ENCODE measurements around the gene LYPLAL1.

GRCh38 chr1:219226196-219226595 is 52.5 kb downstream of the LYPLAL1 start:
- TF ChIP-seq, protein P1, sequence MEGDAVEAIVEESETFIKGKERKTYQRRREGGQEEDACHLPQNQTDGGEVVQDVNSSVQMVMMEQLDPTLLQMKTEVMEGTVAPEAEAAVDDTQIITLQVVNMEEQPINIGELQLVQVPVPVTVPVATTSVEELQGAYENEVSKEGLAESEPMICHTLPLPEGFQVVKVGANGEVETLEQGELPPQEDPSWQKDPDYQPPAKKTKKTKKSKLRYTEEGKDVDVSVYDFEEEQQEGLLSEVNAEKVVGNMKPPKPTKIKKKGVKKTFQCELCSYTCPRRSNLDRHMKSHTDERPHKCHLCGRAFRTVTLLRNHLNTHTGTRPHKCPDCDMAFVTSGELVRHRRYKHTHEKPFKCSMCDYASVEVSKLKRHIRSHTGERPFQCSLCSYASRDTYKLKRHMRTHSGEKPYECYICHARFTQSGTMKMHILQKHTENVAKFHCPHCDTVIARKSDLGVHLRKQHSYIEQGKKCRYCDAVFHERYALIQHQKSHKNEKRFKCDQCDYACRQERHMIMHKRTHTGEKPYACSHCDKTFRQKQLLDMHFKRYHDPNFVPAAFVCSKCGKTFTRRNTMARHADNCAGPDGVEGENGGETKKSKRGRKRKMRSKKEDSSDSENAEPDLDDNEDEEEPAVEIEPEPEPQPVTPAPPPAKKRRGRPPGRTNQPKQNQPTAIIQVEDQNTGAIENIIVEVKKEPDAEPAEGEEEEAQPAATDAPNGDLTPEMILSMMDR (IDR thresholded peaks at IDR 0.05; ENCODE audit: low read length) = no peak
- TF ChIP-seq EZH2phosphoT487 (IDR thresholded peaks at IDR 0.05; ENCODE audit: low read length) (no peak), EZH2 (optimal IDR thresholded peaks at IDR 0.05; ENCODE audit: low read depth, low read length) (no peak)

All from MM.1S (cell line).